Psoas muscle (tissue), 8 donors: Measurements from ENCODE around the gene MYO9B. TPM values are rescaled to one million over a fixed set of nuclear protein-coding genes. Genes with fewer than 3 reads are reported as not detected.

ENCODE experiments used
- ATAC-seq, 4 donors: fragments of 200-7000 bp; cut with Tn5 transposase; one replicate each; pipeline ENCODE4 v1.9.1; 2020; ENCODE audit warnings: moderate library complexity in 3 of 4, mild to moderate bottlenecking in 2 of 4
- DNase-seq, 2 donors: peaks; one replicate each; pipeline ENCODE4 v3.0.0-alpha.2; 2020
- H3K27ac ChIP-seq: fragments of 200-600 bp; one replicate; pipeline ENCODE4 v1.8.0; 2022
- H3K27me3 ChIP-seq, 3 donors: fragments of 200-600 bp in 1 of 3; one replicate each; pipeline versions ENCODE4 v1.6.1 to v1.8.0; 2013 to 2022; ENCODE audit warnings: low read length in 2 of 3, mild to moderate bottlenecking in 2 of 3, moderate library complexity in 1 of 3; ENCODE audit not compliant: insufficient read depth in 3 of 3
- H3K36me3 ChIP-seq, 2 donors: fragments of 200-600 bp in 1 of 2; one replicate each; pipeline versions ENCODE4 v1.6.1 to v1.8.0; 2013 to 2022; ENCODE audit warnings: low read depth in 1 of 2, mild to moderate bottlenecking in 1 of 2, moderate library complexity in 1 of 2; ENCODE audit not compliant: insufficient read depth in 1 of 2
- H3K4me1 ChIP-seq: fragments of 200-600 bp; one replicate; pipeline ENCODE4 v1.8.0; 2022
- H3K4me3 ChIP-seq: fragments of 200-600 bp; one replicate; pipeline ENCODE4 v1.8.0; 2022; ENCODE audit warnings: mild to moderate bottlenecking
- H3K9me3 ChIP-seq: fragments of 200-600 bp; one replicate; pipeline ENCODE4 v1.8.0; 2022
- CTCF ChIP-seq: fragments of 200-600 bp; IDR thresholded peaks from one replicate; pipeline ENCODE4 v1.8.0; 2022; ENCODE audit warnings: antibody characterized with exemption
- WGBS, 3 donors: extraction: QIAGEN DNeasy Blood & Tissue Kit; methylation state at CpG; one replicate each; pipeline versions ENCODE4 v1.1.6 to v1.1.7; 2013; 5-methylcytosine and 5-hydroxymethylcytosine counted together
- intact Hi-C, 2 donors: fragments of 100-400 bp; cut with DNase I; formaldehyde crosslinking; loops; one replicate each; pipeline versions ENCODE4 v1.11.0 to v1.14.2; 2022
- polyA plus RNA-seq, 3 donors: library from polyadenylated mRNA; stranded (reverse); fragments of 200-250 nt; gene quantifications; one replicate each; pipeline ENCODE4 v1.2.3, GENCODE V29; 2013
- total RNA-seq, 4 donors: library from RNA; stranded (reverse); fragmentation: NEBNext Ultra II Directional in 2 of 4; extraction: Animal tissue kit (Norgen Biotek cat#: 25700) in 2 of 4; gene quantifications; one replicate each; pipeline versions ENCODE4 v1.2.1 to v1.2.4, GENCODE V29; 2021 to 2023
- donor health status: healthy with polysubstance abuse.
- donor health status: DM: no; HTN: no; CAD: no; lungs with moderate emphysema.
- donor health status: Bipolar disorder and iron deficiency.
- donor health status: healthy.
- donor health status: DM: yes; HTN: yes; CAD: no.
- donor health status: DM: no; HTN: no; CAD: no.
- donor health status: DM: no; HTN: no; CAD: no.
- donor health status: DM: yes; HTN: yes; CAD: no.

The MYO9B gene
- total and polyA plus RNA-seq, 7 donors = 9.0 to 23.7 (median 15.1) TPM

GRCh38 chr19:17240826-17241399, 165.3 kb downstream of the MYO9B start:
- H3K4me3 ChIP-seq = peak overlapping the region; percentile 1
- peaks cover 3 to 34% of the 10 kb centered on the region in 2 donors for H3K36me3 ChIP-seq
- peaks cover 27% of the 10 kb centered on the region for H3K4me1 ChIP-seq
- TF ChIP-seq CTCF = no peak
- no peak for ATAC-seq
- WGBS, 3 donors = 92 to 96% (median 95%) methylated on average over 6 of the region's 6 CpGs
- intact Hi-C loops = no loop called here
- H3K27me3 ChIP-seq = no peaks in the 10 kb centered on the region
- DNase-seq = no peak
- peak overlapping the region; percentile 84 for H3K27ac ChIP-seq
- no peaks in the 10 kb centered on the region for H3K9me3 ChIP-seq

GRCh38 chr19:17242431-17243208, 167.0 kb downstream of the MYO9B start:
- intact Hi-C loops = no loop called here
- WGBS, 3 donors = 60 to 65% (median 63%) methylated on average over 7 to 8 of the region's 8 CpGs

GRCh38 chr19:17243211-17243829, 167.7 kb downstream of the MYO9B start:
- WGBS, 3 donors = 19 to 39% (median 28%) methylated on average over 8 of the region's 8 CpGs
- no peak for TF ChIP-seq CTCF
- Histone ChIP-seq H3K9me3 (no peaks in the 10 kb centered on the region), H3K4me3 (peak overlapping the region; percentile 85), H3K36me3 (peaks cover under 1 to 18% of the 10 kb centered on the region in 2 donors), H3K4me1 (peaks cover 35% of the 10 kb centered on the region), H3K27me3 (no peaks in the 10 kb centered on the region), H3K27ac (peak overlapping the region; percentile 84)
- intact Hi-C loops = no loop called here
- ATAC-seq (no peak), DNase-seq (no peak)

More at GRCh38 chr19:17242431-17243208, 167.0 kb downstream of the MYO9B start:
- peaks cover 35% of the 10 kb centered on the region for H3K4me1 ChIP-seq
- no peaks in the 10 kb centered on the region for H3K27me3 ChIP-seq
- no peak for ATAC-seq
- peak overlapping the region; percentile 85 for H3K4me3 ChIP-seq
- H3K27ac ChIP-seq = peak overlapping the region; percentile 84
- no peak for DNase-seq
- no peak for TF ChIP-seq CTCF
- no peaks in the 10 kb centered on the region for H3K9me3 ChIP-seq
- H3K36me3 ChIP-seq = peaks cover 3 to 25% of the 10 kb centered on the region in 2 donors

DNA sequence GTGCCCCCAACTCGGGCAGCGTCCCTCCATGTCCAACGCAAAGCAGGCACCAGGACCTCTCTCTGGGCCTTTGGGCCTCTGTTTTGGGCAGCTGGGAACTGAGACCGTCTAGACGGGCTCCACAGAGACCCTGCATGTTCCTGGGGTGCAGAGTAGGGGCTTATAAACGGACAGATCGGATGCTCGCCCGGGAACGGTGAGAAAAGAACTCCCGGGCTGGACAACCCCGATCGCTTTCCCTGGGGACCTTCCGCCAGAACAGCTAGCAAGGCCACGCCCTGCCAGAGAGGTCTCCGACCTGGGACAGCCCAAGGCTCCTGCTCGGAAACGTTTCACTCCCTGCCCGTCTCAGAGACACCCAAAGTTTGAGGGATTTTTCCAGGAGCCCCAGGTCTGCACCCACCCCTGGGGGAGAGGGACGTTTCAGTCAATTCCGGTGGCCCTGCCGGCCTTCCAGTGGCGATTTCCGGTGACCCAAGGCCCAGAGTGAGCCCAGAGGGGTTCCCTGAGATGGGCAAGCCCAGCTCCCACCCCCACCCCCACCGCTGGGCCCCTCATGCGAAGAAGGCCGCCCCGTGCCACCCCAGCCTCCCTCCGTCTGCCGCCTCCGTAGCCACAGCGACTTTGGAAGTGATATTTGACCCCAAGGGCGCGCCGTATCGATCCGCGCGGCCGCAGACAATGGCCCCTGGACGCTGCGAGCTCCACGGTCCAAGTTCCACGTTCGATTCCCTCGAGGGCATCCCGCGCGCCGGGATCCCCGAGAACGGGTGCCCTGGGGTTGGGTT, 168.4 kb downstream of the MYO9B start:
- Histone ChIP-seq H3K4me3 (peak overlapping the region; percentile 85), H3K36me3 (peaks cover 0 to 11% of the 10 kb centered on the region in 2 donors), H3K9me3 (no peaks in the 10 kb centered on the region), H3K27ac (peak overlapping the region; percentile 84), H3K4me1 (peaks cover 35% of the 10 kb centered on the region), H3K27me3 (no peaks in the 10 kb centered on the region)
- WGBS, 3 donors = 5 to 8% (median 7%) methylated on average over 49 to 52 of the region's 52 CpGs
- peak; percentile 69 to 86 for DNase-seq
- intact Hi-C loops = no loop called here
- TF ChIP-seq CTCF = no peak
- peak in 3 of 4 donors; percentile 38 to 67 (median 55) for ATAC-seq
